ENCODE results near the gene GPATCH11. TPM values are rescaled to one million over a fixed set of nuclear protein-coding genes. Genes with fewer than 3 reads are reported as not detected.

The GPATCH11 gene
- polyA plus RNA-seq, 2 of the 4 experiments (the other 2 are of a cell fraction), result 9.0 to 10.4 TPM

- Histone ChIP-seq H3K27ac (peak overlapping the region; percentile 59 to 76), H3K4me2 (peak overlapping the region; percentile 90), H3K4me1 (peaks cover 16% of the 10 kb centered on the region; the same call in 2 of the 3 replicates), H3K9me3 (no peaks in the 10 kb centered on the region), H3K4me3 (peak overlapping the region; percentile 74)
- POLR2A ChIA-PET, result interaction anchor here (0.6 to 1.4 kb wide), 2 partner anchors 60 to 73 kb away, joined by 3 to 6 read pairs; partner anchors contain the start of gene EIF2AK2
- CTCF ChIA-PET, result no interaction called here
- DNase-seq (ENCODE audit: low read depth in 1 of 2, low spot score in 1 of 2), result no peak
- peak in 1 of 2 experiments; percentile 5; a peak in 2 of 6 replicates for ATAC-seq
- no peak for FAIRE-seq
- WGBS (ENCODE audit: missing lambda C conversion rate), result 6% methylated on average over 10 of the region's 10 CpGs
- TF ChIP-seq EHF (CRISPR knock-in tag; IDR thresholded peaks at IDR 0.05) (no peak), EHMT2 (IDR thresholded peaks at IDR 0.05; ENCODE audit: low read depth) (no peak), MAX (IDR thresholded peaks at IDR 0.05) (no peak), BCL3 (IDR thresholded peaks at IDR 0.05) (no peak), RNF2 (IDR thresholded peaks at IDR 0.05; ENCODE audit: borderline replicate concordance, low read depth) (no peak), BHLHE40 (IDR thresholded peaks at IDR 0.05; ENCODE audit: low read depth, low read length) (no peak), NFE2L2 (conservative IDR thresholded peaks at IDR 0.05; ENCODE audit: low read length) (no peak)
Observed at GRCh38 chr2:37084797-37085196, 479 bp downstream of the GPATCH11 start.

GRCh38 chr2:37085731-37086147, 1.4 kb downstream of the GPATCH11 start:
- Histone ChIP-seq H3K4me3 (no peak overlapping the region), H3K27ac (no peak overlapping the region)

More at GRCh38 chr2:37085731-37086147, 1.4 kb downstream of the GPATCH11 start:
- WGBS (ENCODE audit: missing lambda C conversion rate), result 22% methylated on average over 1 of the region's 1 CpG
- peaks cover 16% of the 10 kb centered on the region; the same call in 2 of the 3 replicates for H3K4me1 ChIP-seq
- no peaks in the 10 kb centered on the region for H3K9me3 ChIP-seq
- ATAC-seq, result no peak
- peak in 1 of 2 experiments; percentile 8 for DNase-seq (ENCODE audit: low read depth in 1 of 2, low spot score in 1 of 2)
- CTCF ChIA-PET, result interaction anchor here (1.1 kb wide), 1 partner anchor 11 kb away, joined by 3 read pairs; no protein-coding TSS in a partner anchor
- peak overlapping the region; percentile 90 for H3K4me2 ChIP-seq
- POLR2A ChIA-PET, result no interaction called here
- no peak for FAIRE-seq
- no peak for TF ChIP-seq JUN (IDR thresholded peaks at IDR 0.05)
- TF ChIP-seq HDAC2 (IDR thresholded peaks at IDR 0.05), result no peak
- TF ChIP-seq EHMT2 (IDR thresholded peaks at IDR 0.05; ENCODE audit: low read depth), result no peak
- TF ChIP-seq SMC3 (IDR thresholded peaks at IDR 0.05), result no peak
- TF ChIP-seq PBX3 (IDR thresholded peaks at IDR 0.05), result no peak
- no peak for TF ChIP-seq CTCF (IDR thresholded peaks at IDR 0.05)
- TF ChIP-seq CBX2 (IDR thresholded peaks at IDR 0.05; ENCODE audit: borderline replicate concordance, low read depth), result no peak
- no peak for TF ChIP-seq SREBF2 (IDR thresholded peaks at IDR 0.05)
- TF ChIP-seq BCL3 (IDR thresholded peaks at IDR 0.05), result no peak
- TF ChIP-seq MAX (IDR thresholded peaks at IDR 0.05), result no peak

Data from A549 (cell line).